Measurements from ENCODE around the gene TRAPPC10.

The TRAPPC10 gene

GRCh38 chr21:44011579-44012473 is at the start of gene TRAPPC10:
Gene TRAPPC10 (plus strand): TSS chr21:44012309. CDS start chr21:44012494, 185 bp downstream.
- DNase-seq: peak; percentile 40 to 72

GRCh38 chr21:43965911-43966585 is 46.1 kb upstream of the TRAPPC10 start:
- no peak for DNase-seq

GRCh38 chr21:43966946-43967512 is 45.1 kb upstream of the TRAPPC10 start:
- no peak for DNase-seq

- DNase-seq: no peak
Observed at GRCh38 chr21:43967981-43968380, 44.1 kb upstream of the TRAPPC10 start.

GRCh38 chr21:43968410-43969114 is 43.5 kb upstream of the TRAPPC10 start:
- DNase-seq: no peak

GRCh38 chr21:43969115-43969444 is 43.0 kb upstream of the TRAPPC10 start:
- no peak for DNase-seq

- no peak for DNase-seq
Observed at GRCh38 chr21:43970551-43970950, 41.6 kb upstream of the TRAPPC10 start.

GRCh38 chr21:43971201-43971991 is 40.7 kb upstream of the TRAPPC10 start:
- no peak for DNase-seq

- no peak for DNase-seq
Observed at GRCh38 chr21:43971992-43972255, 40.2 kb upstream of the TRAPPC10 start.

- DNase-seq: no peak
Observed at GRCh38 chr21:43972850-43973633, 39.1 kb upstream of the TRAPPC10 start.

GRCh38 chr21:43973634-43973955 is 38.5 kb upstream of the TRAPPC10 start:
- no peak for DNase-seq

- DNase-seq: no peak
Observed at GRCh38 chr21:43974791-43975468, 37.2 kb upstream of the TRAPPC10 start.

GRCh38 chr21:43975469-43976098 is 36.5 kb upstream of the TRAPPC10 start:
- peak; percentile 11 to 36 for DNase-seq

GRCh38 chr21:43976661-43977060 is 35.4 kb upstream of the TRAPPC10 start:
- no peak for DNase-seq

- DNase-seq: no peak
Observed at GRCh38 chr21:43978060-43978459, 34.0 kb upstream of the TRAPPC10 start.

GRCh38 chr21:43979654-43980053 is 32.5 kb upstream of the TRAPPC10 start:
- DNase-seq: no peak

GRCh38 chr21:43981151-43981870 is 30.8 kb upstream of the TRAPPC10 start:
- no peak for DNase-seq

- DNase-seq: no peak
Observed at GRCh38 chr21:43981871-43982210, 30.3 kb upstream of the TRAPPC10 start.

GRCh38 chr21:43982489-43983078 is 29.5 kb upstream of the TRAPPC10 start:
- DNase-seq: no peak

- no peak for DNase-seq
Observed at GRCh38 chr21:43983390-43983789, 28.7 kb upstream of the TRAPPC10 start.

All from AML-193 (cell line).